Right cardiac atrium (tissue), 5 donors: Measurements from ENCODE around the gene OTOGL. TPM values are rescaled to one million over a fixed set of nuclear protein-coding genes. Genes with fewer than 3 reads are reported as not detected.

ENCODE experiments used
- ATAC-seq, 2 donors: fragments of 200-7000 bp; cut with Tn5 transposase; one replicate each; pipeline versions ENCODE4 v1.8.0 to v1.9.1; 2020; ENCODE audit warnings: moderate library complexity in 2 of 2, mild to moderate bottlenecking in 1 of 2
- DNase-seq, 3 donors: peaks; one replicate each; pipeline ENCODE4 v3.0.0-alpha.2; 2020
- H3K27ac ChIP-seq: one replicate; pipeline ENCODE4 v1.5.1; 2013; ENCODE audit warnings: mild to moderate bottlenecking, low read length, control low read depth, moderate library complexity
- H3K27me3 ChIP-seq: one replicate; pipeline ENCODE4 v1.6.1; 2013; ENCODE audit not compliant: control insufficient read depth, insufficient read depth
- H3K4me1 ChIP-seq: one replicate; pipeline ENCODE4 v1.6.1; 2013; ENCODE audit warnings: low read length; ENCODE audit not compliant: control insufficient read depth, insufficient read depth
- H3K4me3 ChIP-seq: one replicate; pipeline ENCODE4 v1.5.1; 2013; ENCODE audit warnings: low read length, control low read depth
- H3K9me3 ChIP-seq: one replicate; pipeline ENCODE4 v1.6.1; 2013; ENCODE audit warnings: low read length; ENCODE audit not compliant: control insufficient read depth
- WGBS: extraction: QIAGEN DNeasy Blood & Tissue Kit; methylation state at CpG from one replicate; pipeline ENCODE4 v1.1.7; 2013; 5-methylcytosine and 5-hydroxymethylcytosine counted together
- intact Hi-C, 4 donors: fragments of 100-400 bp; cut with DNase I; formaldehyde crosslinking; loops; one replicate each; pipeline versions ENCODE4 v1.11.0 to v1.14.0; 2022 to 2023
- polyA plus RNA-seq: library from polyadenylated mRNA; stranded (reverse); fragments of 200-250 nt; gene quantifications from one replicate; pipeline ENCODE4 v1.2.3, GENCODE V29; 2013
- total RNA-seq, 4 donors: library from RNA; stranded (reverse); fragmentation: NEBNext Ultra II Directional; extraction: Animal tissue kit (Norgen Biotek cat#: 25700); gene quantifications; one replicate each; pipeline ENCODE4 v1.2.1, GENCODE V29; 2021
- donor health status: healthy with polysubstance abuse.
- donor health status: DM: no; HTN: yes; CAD: no.
- donor health status: DM: no; HTN: no; CAD: no.
- donor health status: DM: no; HTN: yes; CAD: no; lungs with severe emphysema.
- donor health status: DM: yes; HTN: yes; CAD: no.

Gene OTOGL
- total and polyA plus RNA-seq, 5 donors = 8.1 to 25.9 (median 17.8) TPM

DNA sequence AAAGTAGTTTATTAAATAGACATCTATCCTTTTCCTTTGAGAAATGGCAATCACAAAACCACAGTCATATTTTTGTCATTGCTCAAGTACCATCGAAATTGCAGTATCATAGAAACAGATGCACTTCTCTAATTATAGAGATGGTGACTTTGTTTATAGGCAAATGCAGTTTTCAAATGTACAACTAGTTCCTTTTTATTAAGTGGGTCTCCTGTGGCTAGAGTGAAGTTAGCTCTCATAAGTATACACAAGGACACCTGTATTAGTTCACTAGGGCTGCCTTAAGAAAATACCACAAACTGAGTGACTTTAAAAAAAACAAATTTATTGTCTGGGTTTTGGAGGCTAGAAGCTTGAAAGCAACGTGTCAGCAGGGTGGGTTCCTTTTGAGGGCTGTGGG, 62.8 kb downstream of the OTOGL start:
- WGBS = 78% methylated on average over 2 of the region's 2 CpGs
- no peaks in the 10 kb centered on the region for H3K27me3 ChIP-seq
- ATAC-seq (no peak), DNase-seq (no peak)
- no peak overlapping the region for H3K4me3 ChIP-seq
- no peaks in the 10 kb centered on the region for H3K9me3 ChIP-seq
- no peak overlapping the region for H3K27ac ChIP-seq
- intact Hi-C loops = no loop called here
- H3K4me1 ChIP-seq = no peaks in the 10 kb centered on the region

DNA sequence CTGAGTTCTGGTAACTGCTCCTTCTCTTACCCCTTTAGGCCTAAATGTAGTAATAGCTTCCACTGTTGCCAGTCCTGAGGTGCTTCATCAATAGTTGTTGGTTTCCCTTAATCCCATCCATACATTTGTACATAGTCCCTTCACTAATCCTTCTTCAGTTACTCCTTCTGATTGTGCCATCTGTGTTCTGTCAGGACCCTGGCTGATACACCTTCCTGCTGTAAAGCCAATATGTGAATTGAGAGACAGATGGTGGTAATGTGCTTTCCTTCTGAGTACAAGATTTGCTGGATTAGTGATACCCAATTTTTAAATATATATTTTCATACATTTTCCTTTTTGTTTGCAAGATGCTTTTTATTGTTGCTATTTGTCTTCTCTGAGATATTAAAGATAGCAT, 66.4 kb downstream of the OTOGL start:
- no peak for DNase-seq
- no peaks in the 10 kb centered on the region for H3K9me3 ChIP-seq
- H3K4me1 ChIP-seq = no peaks in the 10 kb centered on the region
- no peak overlapping the region for H3K27ac ChIP-seq
- H3K27me3 ChIP-seq = no peaks in the 10 kb centered on the region
- no peak overlapping the region for H3K4me3 ChIP-seq
- no peak for ATAC-seq
- intact Hi-C loops = no loop called here

DNA sequence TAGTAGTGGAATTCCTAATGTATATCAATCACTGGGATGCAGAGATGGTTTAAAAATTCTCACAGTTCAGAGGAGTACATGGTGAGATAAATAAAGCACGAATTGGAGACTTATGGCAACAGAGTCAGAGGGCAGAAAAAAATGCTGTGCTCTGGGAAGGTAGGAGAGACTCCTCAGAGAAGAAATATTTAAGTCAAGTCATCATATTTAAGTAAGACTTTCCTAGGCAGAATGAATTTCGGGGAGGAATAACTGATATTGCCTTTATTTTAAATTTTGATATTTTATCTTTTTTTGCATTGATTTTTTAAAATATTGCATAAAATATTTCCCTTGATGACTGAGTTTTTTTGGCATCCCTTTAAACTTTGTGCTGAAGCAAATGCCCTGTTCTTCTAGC, 67.4 kb downstream of the OTOGL start:
- Histone ChIP-seq H3K27ac (no peak overlapping the region), H3K9me3 (no peaks in the 10 kb centered on the region), H3K4me1 (no peaks in the 10 kb centered on the region), H3K27me3 (no peaks in the 10 kb centered on the region), H3K4me3 (no peak overlapping the region)
- 67% methylated on average over 2 of the region's 2 CpGs for WGBS
- intact Hi-C loops = no loop called here
- no peak for DNase-seq
- ATAC-seq = no peak

DNA sequence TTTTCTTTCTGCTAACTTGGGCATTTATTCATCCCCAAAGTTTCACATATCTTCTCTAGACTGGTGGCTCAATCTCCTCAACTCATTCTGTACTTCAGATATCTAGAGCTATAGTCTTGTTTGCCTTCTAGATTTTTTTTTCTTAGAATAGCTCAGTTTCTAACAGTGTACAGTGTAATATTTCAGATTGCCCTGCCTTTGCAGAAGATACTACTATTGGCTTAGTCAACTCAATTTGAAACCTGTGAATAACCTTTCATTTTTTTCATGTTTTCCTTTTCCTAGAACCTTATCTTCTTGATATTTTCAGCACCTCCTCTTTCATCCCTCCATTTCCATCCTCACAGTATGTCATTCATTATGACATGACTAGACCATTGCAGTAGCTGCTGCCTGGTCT, 69.6 kb downstream of the OTOGL start:
- H3K4me3 ChIP-seq = no peak overlapping the region
- no peak for ATAC-seq

DNA sequence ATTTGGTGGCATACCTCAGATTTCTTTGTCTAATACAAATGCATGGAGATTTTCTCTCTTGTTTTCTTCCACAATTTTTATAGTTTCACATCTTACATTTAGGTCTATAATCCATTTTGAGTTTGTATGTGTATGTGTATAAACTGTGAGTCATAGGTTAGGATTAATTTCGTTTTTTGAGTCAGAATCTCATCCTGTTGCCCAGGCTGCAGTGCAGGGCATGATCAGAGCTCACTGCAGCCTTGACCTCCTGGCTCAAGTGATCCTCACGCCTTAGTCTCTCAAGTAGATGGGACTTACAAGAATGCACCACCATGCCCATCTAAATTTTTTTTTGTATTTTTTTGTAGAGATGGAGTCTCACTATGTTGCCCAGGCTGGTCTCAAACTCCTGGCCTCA, 71.6 kb downstream of the OTOGL start:
- WGBS = 87% methylated on average over 2 of the region's 2 CpGs
- intact Hi-C loops = no loop called here
- no peaks in the 10 kb centered on the region for H3K4me1 ChIP-seq
- H3K4me3 ChIP-seq = no peak overlapping the region
- no peaks in the 10 kb centered on the region for H3K27me3 ChIP-seq
- H3K9me3 ChIP-seq = no peaks in the 10 kb centered on the region
- DNase-seq (no peak), ATAC-seq (no peak)
- H3K27ac ChIP-seq = no peak overlapping the region

More for the DNA sequence above, 69.6 kb downstream of the OTOGL start:
- Histone ChIP-seq H3K4me1 (no peaks in the 10 kb centered on the region), H3K9me3 (no peaks in the 10 kb centered on the region), H3K27me3 (no peaks in the 10 kb centered on the region), H3K27ac (no peak overlapping the region)
- no peak for DNase-seq
- intact Hi-C loops = no loop called here

DNA sequence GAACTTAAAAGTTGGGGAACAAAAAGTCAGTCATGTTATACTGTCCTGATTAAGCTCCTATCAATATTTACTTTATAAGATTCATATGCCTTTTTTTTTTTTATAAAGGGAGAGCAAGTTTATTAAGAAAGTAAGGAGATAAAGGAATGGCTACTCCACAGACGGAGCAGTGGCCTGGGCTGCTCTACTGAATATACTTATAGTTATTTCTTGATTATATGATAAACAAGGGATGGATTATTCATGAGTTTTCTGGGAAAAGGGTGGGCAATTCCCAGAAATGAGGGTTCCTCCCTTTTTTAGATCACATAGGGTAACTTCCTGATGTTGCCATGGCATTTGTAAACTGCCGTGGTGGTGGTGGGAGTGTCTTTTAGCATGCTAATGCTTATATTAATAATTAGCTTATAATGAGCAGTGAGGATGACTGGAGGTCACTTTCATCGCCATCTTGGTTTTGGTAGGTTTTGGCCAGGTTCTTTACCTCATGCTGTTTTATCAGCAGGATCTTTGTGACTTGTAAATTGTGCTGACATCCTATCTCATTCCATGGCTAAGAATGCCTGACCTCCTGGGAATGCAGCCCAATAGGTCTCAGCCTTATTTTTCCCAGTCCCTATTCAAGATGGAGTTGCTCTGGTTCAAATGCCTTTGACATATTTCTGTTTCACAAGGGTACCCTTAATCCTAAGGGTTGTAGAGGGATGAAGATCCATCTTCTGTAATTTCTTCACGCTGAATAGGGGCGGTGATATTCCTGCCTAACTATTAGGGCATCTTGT, 73.9 kb downstream of the OTOGL start:
- no peak overlapping the region for H3K27ac ChIP-seq
- no peaks in the 10 kb centered on the region for H3K9me3 ChIP-seq
- no peaks in the 10 kb centered on the region for H3K4me1 ChIP-seq
- 90% methylated on average over 5 of the region's 5 CpGs for WGBS
- H3K27me3 ChIP-seq = no peaks in the 10 kb centered on the region
- no peak for DNase-seq
- no peak overlapping the region for H3K4me3 ChIP-seq
- intact Hi-C loops = no loop called here
- ATAC-seq = no peak

DNA sequence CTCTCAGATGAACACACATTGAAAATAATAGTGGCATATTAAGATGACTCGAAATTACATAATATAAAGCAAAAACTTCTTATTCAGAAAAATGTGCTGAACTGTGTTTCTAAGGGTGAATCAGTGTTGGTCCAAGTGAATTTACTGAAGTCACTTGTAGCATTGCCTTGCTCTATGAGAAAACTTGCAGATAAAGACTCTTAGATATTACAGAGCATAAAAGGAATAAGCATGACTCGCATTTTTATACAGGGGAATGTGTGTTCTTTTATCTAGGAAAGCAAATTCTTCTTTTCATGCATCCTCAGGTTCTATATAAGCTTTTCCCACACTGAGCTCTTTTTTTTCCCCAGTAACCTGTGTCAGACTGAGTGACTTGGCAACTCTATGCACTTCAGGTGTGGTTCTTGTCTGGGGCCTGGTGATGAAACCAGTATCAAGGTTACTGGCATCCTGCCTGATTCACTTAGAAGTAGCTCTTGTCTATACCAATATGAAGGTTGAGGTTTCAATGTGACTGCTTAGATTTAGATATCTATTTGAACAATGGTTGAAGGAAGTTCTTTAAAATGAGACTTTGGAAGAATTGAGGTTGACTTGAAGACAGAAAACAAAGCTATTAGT, 76.1 kb downstream of the OTOGL start:
- ATAC-seq (no peak), DNase-seq (no peak)
- Histone ChIP-seq H3K4me1 (no peaks in the 10 kb centered on the region), H3K27ac (no peak overlapping the region), H3K4me3 (no peak overlapping the region), H3K9me3 (no peaks in the 10 kb centered on the region), H3K27me3 (no peaks in the 10 kb centered on the region)
- 83% methylated on average over 2 of the region's 2 CpGs for WGBS
- intact Hi-C loops = no loop called here

DNA sequence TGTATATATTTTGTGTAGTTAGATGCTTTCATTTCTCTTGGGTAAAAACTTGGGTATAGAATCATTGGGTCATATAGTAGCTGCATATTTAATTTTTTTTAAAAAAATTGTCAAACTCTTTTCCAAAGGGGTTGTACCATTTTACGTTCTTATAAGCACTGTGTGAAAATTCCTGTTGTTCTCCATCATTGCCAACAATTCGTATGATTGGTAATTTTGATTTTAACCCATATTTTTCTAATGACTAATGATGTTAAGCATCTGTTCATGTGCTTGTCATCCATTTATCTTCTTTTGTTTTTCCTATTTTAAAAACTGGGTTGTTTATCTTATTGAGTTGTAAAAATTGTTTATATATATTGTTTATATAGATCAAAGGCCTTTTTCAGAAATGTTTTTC, 77.4 kb downstream of the OTOGL start:
- H3K9me3 ChIP-seq = no peaks in the 10 kb centered on the region
- 88% methylated on average over 2 of the region's 2 CpGs for WGBS
- DNase-seq = no peak
- H3K27ac ChIP-seq = no peak overlapping the region
- no peaks in the 10 kb centered on the region for H3K27me3 ChIP-seq
- no peak for ATAC-seq
- no peaks in the 10 kb centered on the region for H3K4me1 ChIP-seq
- intact Hi-C loops = no loop called here
- no peak overlapping the region for H3K4me3 ChIP-seq

DNA sequence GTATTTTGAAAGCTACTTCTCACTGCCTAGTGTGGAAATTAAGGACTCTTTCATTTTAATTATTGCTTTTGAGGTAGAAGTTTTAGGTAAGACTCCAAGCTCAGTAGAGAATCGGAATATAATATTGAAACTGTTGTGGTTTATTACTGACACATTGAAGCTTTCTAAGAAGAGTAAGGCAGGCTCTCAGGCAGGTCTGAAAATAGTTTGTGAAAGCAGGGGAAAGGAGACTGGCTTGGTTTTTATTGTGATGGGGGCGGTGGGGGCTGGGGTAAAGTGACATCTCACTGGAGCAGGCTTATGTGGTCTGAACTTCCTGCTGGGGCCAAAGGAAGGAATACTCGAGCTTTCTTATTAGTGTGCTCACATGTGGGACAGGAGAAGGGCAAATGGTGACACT, 79.5 kb downstream of the OTOGL start:
- Histone ChIP-seq H3K4me3 (no peak overlapping the region), H3K9me3 (no peaks in the 10 kb centered on the region), H3K27ac (no peak overlapping the region), H3K4me1 (no peaks in the 10 kb centered on the region), H3K27me3 (no peaks in the 10 kb centered on the region)
- 74% methylated on average over 3 of the region's 3 CpGs for WGBS
- no peak for DNase-seq
- intact Hi-C loops = no loop called here
- ATAC-seq = no peak

DNA sequence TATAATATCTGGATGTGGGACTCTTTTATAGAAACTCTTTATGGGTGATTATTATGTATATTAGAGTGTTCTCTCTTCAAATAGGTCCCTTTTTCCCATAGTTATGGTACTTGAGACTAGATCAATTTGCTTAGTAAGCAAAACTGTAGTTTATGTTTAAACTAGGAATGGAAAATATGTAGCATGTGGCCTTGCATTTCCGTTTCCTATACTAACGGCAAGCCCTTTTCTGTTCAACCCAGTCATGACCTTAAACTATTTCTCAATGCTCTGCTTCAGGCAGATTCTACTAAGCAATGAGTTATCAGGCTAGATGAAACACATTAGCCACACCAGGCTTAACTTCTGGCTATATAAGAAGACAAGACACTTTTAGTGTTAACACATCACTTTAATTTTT, 84.6 kb downstream of the OTOGL start:
- 83% methylated on average over 2 of the region's 2 CpGs for WGBS
- intact Hi-C loops = loop anchor here in 2 of 4 donors (10.0 kb wide), 2 partner anchors 419 to 629 kb away; no protein-coding TSS in a partner anchor
- no peak for ATAC-seq

DNA sequence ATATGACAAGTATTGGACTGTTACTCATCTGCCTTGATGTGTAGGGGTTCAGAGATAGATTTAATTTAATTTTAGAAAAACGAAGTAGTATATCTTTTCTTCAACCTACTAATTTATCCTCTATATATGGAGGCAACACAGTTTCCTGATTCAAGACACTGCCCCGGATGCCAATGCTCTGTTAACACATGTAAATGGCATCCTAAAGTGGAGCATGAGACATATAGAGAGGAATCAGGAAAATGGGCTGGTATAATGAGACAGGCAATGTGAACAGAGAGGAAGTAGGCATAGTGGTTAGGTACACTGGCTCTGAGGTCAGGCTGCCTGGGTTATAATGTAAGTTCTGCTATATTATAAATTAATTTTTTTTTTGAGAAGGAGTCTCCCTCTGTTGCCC, 85.6 kb downstream of the OTOGL start:
- 85% methylated on average over 2 of the region's 2 CpGs for whole genome bisulfite sequencing
- no peak overlapping the region for H3K4me3 ChIP-seq
- no peak overlapping the region for H3K27ac ChIP-seq
- H3K4me1 ChIP-seq = peaks cover 3% of the 10 kb centered on the region
- DNase-seq (no peak), ATAC-seq (no peak)
- H3K27me3 ChIP-seq = no peaks in the 10 kb centered on the region
- intact Hi-C loops = loop anchor here in 3 of 4 donors (5.0 to 10.0 kb wide), 4 partner anchors 248 to 630 kb away; partner anchors contain the start of gene PPP1R12A (in 1 of the 3)
- H3K9me3 ChIP-seq = no peaks in the 10 kb centered on the region

More for the DNA sequence above, 84.6 kb downstream of the OTOGL start:
- H3K27ac ChIP-seq = no peak overlapping the region
- H3K9me3 ChIP-seq = no peaks in the 10 kb centered on the region
- no peak overlapping the region for H3K4me3 ChIP-seq
- no peak for DNase-seq
- H3K4me1 ChIP-seq = peaks cover 3% of the 10 kb centered on the region
- H3K27me3 ChIP-seq = no peaks in the 10 kb centered on the region
